ENCODE results near the gene GTF3C2.

GRCh38 chr2:27347641-27348040 lies 8.9 kb downstream of the GTF3C2 start:
- TF ChIP-seq, protein P1, sequence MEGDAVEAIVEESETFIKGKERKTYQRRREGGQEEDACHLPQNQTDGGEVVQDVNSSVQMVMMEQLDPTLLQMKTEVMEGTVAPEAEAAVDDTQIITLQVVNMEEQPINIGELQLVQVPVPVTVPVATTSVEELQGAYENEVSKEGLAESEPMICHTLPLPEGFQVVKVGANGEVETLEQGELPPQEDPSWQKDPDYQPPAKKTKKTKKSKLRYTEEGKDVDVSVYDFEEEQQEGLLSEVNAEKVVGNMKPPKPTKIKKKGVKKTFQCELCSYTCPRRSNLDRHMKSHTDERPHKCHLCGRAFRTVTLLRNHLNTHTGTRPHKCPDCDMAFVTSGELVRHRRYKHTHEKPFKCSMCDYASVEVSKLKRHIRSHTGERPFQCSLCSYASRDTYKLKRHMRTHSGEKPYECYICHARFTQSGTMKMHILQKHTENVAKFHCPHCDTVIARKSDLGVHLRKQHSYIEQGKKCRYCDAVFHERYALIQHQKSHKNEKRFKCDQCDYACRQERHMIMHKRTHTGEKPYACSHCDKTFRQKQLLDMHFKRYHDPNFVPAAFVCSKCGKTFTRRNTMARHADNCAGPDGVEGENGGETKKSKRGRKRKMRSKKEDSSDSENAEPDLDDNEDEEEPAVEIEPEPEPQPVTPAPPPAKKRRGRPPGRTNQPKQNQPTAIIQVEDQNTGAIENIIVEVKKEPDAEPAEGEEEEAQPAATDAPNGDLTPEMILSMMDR (IDR thresholded peaks at IDR 0.05) = no peak
- TF ChIP-seq EP300 (IDR thresholded peaks at IDR 0.05) = no peak

Measured in esophagus muscularis mucosa (tissue), 3 donors.